SU-DHL-6 (cell line): Measurements from ENCODE around the gene PMEPA1.

Source experiments
- CTCF ChIP-seq: fragments of 200-600 bp; sonication (generic); IDR thresholded peaks from one replicate; pipeline ENCODE4 v1.5.1; 2017; ENCODE audit warnings: antibody characterized with exemption, mild to moderate bottlenecking, low read length, moderate library complexity; ENCODE audit not compliant: insufficient read depth, poor library complexity, severe bottlenecking
- EZH2phosphoT487 ChIP-seq: fragments of 200-600 bp; sonication (generic), shearing (Covaris generic); conservative IDR thresholded peaks from 2 replicates; pipeline ENCODE4 v1.6.1; 2018; ENCODE audit warnings: mild to moderate bottlenecking, antibody characterized with exemption, low read length, moderate library complexity, mixed read lengths

GRCh38 chr20:57743450-57744095 is 33.8 kb upstream of the PMEPA1 start:
- TF ChIP-seq CTCF (no peak), EZH2phosphoT487 (no peak)
